Caki2 (cell line): ENCODE data around the gene TXNRD2. TPM values are rescaled to one million over a fixed set of nuclear protein-coding genes. Genes with fewer than 3 reads are reported as not detected.

Experiments
- DNase-seq: peaks from one replicate; pipeline ENCODE4 v3.0.0-alpha.2; 2015; ENCODE audit warnings: low read depth
- in situ Hi-C: cut with HindIII; loops from 2 replicates; pipeline ENCODE4 v1.10.0; 2016; ENCODE audit warnings: low sequenced_read_pairs, low pct_unique_long_range_greater_than_20kb, mixed read lengths
- total RNA-seq: library from RNA; depleted of rRNA; stranded (reverse); fragments of >200 nt; shearing (Covaris generic); gene quantifications from 2 replicates; pipeline ENCODE4 v1.2.3, GENCODE V29; 2014; ENCODE audit warnings: low replicate concordance

Gene TXNRD2
- total RNA-seq, 1 experiment from 2014 or later = 54.5 TPM

DNA sequence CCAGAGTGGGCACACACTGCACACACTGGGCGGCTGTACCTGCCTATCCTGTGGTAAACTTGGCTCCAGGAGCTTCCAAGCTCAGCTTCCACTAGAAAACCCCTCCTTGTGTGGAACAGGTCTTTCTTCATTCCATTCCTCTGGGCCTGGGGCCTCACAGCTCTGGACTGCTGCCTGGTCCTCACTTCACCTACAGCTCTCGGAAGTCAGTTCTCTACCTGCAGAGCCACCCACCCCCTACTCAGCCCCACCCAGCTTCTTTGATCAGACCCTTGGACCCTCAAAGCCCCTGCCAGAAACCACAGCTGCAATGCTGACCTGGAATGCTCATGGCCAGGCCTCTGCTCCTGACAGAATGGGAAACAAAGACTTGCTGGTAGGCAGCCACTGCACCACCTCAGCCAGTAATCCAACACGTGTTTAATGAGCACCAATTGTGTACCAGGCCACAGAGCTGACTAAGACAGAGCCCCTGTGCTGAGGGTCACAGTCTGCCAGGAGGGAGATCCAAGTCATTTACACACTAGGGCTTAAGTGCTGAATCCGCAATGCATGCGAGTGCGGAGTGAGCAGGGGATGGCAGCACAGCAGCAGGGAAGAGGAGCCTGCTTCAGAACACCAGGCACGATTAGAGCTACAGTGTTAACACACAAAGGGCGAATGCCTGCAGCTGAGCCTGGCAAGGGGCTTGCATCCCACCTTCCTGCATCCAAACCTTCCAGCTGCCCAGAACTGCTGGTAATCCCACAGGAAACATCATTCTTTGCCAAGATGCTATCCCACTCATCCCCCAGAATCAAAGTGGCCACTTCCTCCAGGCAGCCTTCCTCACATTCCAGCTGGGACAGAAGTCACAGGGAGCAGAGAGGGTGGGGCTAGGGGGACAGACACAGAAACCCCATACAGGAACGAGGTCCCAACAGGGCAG is 91.5 kb downstream of the TXNRD2 start:
- DNase-seq = no peak
- in situ Hi-C loops = no loop called here

DNA sequence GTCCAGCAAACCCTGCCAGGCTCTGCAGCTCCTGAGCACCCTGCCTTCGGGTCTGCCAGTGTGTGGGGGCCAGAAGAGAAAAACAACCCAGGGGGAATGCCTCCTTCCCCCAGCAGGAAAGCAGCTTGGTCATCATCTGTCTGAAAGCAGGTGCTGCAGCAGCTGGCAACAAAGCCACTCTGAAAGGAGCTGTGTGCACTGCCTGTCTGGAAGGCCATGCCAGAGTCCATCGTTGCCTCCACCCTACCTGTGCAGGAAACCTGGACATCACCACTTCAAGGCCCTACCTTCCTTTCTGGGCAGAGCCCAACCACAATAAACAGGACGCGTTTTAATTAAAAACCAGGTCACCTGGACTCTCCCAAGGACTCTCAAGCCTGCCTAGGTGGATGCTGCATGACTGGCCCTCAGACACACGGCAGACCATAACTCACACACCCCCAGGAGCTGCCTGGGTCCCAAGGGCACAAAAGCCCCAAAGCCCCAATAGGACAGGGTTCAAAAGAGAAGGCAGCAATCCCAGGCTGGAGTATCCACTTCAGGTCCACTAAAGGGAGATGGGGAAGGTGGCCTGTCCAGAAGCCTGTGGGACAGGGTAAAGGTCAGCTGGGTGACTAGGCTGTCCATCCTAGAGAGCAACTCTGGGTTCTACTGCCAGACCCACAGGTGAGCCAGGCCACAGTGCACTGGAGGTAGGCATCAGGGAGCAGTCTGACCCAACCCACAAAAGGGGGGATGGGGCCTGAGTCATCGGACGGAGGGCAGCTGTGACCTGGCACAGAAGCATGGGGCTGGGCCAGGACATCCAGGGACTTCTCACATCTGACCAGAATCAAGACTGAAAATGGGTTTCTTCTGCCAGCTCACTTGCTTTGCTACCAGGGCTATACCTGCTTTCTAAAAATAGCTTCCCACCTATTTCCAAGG is 93.1 kb downstream of the TXNRD2 start:
- peak; percentile 52 for DNase-seq
- in situ Hi-C loops = no loop called here

DNA sequence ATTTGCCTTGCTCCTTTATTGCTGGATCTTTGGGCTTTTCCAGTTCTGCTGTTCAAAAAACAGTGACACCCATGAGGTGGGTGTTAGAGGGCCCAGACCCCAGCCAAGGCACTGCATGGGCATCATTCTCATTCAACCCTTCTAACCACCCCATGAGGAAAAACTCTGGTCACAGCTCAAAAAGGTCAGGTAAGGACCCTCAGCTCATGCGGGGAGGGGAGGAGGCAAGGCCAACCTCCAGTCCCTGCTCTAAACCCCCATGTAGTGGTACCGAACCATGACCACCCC is 94.3 kb downstream of the TXNRD2 start:
- no peak for DNase-seq
- in situ Hi-C loops = no loop called here

DNA sequence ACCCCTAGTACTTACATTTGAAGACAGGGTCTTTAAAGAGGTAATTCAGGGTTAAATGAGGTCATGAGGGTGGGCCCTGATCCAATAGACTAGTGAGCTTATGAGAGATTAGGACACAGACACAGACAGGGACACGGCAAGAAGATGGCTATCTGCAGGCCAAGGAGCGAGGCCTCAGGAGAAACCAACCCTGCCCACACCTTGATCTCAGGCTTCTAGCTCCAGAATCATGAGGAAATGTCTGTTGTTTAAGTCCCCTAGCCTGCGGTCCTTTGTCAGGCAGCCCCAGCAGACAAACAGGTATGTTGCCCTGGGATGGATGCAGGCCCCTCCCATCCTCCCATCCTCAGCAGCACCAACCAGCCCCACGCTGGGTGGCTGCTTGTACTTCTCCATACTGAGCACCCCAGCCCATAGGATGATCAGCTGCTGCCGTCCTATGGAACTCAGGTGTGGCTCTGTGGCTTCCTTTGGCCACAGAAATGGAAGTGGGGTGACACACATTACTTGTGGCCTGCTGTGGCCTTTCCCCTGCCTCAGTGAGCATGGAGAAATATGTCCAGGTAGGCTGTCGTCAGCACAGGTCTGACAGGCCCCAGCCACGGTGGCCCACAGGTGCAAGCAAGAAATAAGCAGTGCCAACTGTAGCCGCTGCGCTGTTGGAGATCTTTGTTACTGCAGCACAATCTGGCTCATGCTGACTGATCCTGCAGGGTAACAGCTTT is 94.8 kb downstream of the TXNRD2 start:
- in situ Hi-C loops = no loop called here
- no peak for DNase-seq

DNA sequence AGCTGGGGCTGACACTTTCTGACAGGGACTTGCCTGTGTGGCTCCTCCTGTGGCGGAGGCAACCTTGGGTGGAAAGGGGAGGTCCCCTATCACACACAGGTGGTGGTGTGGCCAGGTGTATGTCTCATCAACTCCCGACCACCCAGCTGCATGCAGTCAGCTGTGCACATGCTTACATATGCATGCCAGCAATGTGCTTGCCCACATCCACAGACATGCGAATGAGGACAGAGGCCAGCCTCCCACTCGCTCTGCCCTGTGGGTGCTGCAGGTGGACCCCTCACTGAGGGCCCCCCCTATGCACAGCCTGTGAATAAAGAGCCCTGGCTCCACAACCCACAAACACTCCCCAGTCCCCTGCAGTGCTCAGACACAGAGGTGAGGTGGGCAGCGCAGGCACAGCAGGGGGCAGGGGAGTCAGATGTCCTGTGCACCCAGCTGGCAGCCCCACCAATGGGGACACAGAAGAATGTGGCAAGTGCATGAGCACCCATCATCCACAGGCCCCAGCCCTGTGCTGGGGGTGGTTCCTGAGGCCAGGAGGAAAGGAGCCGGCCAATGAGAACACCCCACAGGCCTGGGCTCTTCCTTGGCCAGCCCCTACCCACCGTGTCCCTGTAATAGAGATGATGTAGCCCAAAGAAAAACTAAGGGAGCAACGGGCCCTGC is 96.4 kb downstream of the TXNRD2 start:
- DNase-seq = no peak
- in situ Hi-C loops = no loop called here

DNA sequence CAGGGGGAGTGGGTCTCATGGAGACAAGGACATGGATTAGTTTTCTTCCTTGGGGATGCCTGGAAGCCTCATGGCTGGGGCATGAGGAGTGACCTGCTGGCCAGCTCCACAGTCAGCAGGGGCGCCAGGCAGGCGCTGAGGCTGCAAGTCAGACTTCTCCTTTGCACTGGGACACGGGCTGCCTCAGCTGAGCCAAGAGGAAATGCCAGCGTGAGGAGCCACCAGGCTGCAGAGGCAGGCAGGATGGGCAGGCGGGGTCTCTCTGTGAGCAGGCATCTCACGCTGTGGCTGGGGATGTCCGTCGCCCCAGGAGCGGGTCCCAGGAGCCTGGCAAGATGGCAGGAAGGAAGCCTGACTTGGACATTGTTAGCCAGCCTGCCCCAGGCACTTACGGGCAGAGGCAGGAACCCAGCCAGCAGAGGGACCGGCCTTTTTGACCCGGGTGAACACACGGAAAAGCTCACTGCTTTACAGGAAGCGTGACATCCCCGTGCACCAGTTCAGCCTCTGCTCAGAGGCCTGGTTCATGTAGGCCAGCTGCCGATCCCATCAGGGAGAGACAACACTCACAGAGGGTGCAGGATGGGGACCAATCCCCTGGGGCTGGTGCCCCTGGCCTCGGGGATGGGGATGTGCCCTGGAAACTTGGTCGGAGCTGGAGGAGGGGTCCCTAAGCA is 97.1 kb downstream of the TXNRD2 start:
- in situ Hi-C loops = no loop called here
- no peak for DNase-seq

DNA sequence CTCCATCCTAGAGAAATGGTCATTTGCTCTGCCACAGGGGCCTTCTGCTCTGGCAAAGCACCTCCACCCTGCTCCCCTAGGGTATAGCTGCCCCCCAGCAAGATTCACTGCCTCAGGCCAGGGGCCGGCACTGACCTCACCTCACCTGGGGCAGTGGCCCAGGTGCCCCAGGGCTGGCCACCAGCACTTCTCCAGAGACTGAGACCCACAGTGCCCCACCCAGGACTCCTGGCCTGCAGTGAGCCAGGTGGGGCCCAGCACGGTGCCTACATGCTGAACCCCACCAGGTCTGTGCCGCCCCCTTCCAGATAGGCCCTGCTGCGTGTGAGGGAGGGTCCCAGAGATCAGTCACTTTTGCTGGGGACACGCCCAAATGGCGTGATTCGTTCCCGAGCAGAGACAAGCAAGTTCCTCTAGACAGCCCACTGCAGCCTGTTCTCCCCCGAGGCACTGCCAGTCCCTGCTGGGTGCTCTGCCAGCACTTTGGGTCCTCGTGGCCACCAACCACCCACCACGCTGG is 97.7 kb downstream of the TXNRD2 start:
- in situ Hi-C loops = no loop called here
- DNase-seq = no peak

DNA sequence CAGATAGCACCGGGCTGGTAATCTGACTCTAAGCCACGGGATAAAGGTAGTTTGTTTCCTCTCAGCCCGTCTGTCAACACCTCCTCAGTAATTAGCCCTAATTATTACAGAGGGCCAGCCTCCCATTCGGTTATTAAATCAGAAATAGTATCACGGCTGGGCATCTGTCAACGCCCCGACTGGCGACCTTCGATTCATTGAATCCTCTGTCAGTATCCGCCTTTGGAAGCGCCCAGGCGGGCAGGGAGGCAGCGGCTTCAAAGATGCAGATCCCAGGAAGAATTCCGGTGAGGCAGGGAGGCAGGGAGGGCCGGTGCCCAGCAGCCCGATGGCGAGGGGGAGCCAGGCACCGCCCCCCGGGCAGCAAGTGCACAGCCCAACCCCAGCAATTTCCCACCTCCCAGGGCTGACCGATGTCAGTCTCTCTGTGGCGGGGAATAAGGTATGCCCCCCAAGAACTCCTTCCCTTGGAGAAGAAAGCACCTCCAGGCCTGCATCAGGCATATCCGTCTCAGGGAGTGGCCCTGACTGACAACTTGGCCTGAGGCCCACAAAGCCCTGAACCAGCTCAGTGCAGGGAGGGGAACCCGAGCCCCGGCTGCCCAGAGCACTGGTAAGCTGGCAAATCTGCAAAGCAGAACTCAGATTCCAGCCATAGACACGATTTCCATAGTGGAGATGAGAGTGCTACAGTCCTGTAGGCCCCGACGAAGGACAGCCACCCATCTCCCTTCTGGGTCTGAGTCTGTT is 98.3 kb downstream of the TXNRD2 start:
- no peak for DNase-seq
- in situ Hi-C loops = no loop called here

DNA sequence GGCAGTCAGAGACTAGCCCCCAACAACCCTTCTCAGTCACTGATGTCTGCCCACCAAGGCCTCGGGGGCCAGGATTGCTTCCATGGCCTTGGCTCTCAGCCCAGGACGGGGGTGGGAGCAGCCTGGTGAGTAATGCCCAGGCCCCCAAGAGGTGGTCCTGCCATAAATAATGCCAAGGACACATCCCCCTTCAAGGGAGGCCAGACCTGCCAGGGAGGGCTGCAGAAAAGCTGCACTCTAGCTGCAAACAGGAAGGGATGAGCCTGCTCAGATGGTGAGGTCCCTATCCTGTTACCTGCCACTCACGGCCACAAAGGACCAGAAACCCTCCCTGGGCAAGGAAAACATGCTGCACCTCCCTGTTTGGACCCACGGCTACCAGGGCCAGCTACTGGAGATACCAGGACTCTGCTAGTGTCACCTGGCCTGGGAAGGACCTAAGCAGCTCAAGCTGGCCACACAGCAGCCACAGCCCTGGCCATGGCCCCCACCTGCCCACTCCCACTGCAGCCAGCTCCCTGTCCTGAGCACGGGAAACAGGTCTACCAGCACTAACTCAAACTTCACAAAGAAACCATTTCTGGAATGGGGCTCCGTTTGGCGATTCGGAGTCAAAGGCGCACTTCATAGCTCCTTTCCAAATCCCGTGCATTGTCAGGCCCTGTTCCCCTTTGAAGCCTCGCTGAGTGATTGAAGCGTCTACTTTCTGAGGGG is 99.1 kb downstream of the TXNRD2 start:
- in situ Hi-C loops = no loop called here
- DNase-seq = no peak

DNA sequence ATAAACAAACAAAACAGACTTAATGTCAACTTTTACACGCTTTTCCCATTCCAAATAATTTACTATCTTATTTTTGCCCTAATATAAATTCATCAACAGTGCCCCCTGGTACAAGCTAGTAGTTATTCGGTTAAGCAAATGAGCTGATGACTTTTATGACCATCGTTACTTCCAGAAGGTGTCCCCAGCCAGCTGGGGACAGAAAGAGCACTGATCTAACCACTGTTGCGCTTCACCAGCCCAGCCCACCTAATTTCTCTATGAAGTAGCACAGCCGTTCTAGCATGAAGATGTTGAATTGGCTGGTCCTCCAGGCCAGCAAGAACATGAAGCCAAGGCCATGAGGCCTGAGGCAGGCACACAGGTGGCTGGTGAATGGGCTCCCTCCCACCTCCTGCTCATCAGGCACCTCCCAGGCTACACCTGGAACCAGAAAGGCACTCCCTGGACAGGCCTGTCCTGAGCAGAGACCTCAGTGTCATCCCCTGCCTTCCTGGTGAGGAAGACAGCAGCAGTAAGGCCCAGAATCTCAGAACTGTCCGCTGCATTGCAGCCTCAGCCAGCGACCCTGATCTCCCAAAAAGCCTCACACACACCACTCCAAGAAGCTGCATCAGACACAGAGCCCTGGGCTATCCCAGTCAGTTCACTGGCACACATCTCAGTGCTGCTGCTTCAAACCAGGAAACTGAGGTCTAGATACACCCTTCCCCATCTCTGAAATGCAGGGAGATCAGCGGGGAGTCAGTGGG is 99.8 kb downstream of the TXNRD2 start:
- in situ Hi-C loops = no loop called here
- DNase-seq = no peak

DNA sequence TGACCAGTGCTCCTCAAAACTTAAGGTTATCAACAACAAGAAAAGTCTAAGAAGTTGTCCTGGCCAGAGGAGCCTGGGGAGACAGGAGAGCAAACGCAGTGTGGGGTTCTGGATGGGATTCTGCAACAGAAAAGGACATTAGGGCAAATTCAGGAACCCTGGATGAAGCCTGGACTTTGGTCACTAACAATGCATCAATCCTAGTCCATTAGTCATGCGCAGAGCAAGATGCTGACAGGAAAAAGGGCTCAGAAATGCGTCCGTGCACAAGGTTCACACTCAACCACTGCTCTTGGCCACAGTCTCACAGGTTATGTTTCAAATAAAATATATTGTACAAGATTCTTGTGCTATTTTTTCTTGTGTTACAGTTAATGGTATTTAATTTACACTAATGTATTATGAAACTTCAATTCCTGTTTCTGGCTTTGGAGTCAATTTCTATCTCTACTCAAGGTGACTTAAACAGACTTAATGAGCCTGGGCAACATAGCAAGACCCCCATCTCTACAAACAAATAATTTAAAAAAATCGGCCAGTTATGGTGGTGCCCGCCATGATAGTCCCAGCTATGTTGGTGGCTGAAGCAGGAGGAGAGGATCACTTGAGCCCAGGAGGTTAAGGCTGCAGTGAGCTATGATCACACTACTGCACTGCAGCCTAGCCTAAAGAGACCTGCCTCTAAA is 100.5 kb downstream of the TXNRD2 start:
- DNase-seq = no peak
- in situ Hi-C loops = no loop called here

DNA sequence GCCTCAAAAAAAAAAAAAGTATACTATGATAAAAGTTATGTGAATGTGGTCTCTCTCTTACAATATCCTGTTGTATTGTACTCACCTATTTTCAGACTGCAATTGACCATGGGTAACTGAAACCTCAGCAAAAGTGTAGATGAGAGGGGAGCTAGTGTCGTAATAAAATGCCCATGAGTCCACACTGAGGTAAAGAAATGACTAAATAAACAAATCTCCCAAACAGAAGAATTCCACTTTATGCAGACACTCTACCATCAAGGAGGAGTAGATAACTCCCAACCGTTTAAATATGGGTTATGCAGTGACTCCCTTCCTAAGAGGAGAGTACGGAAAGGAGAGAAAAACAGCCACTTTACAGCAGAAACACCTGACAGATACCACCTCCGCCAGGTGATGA is 101.6 kb downstream of the TXNRD2 start:
- DNase-seq = no peak
- in situ Hi-C loops = no loop called here

DNA sequence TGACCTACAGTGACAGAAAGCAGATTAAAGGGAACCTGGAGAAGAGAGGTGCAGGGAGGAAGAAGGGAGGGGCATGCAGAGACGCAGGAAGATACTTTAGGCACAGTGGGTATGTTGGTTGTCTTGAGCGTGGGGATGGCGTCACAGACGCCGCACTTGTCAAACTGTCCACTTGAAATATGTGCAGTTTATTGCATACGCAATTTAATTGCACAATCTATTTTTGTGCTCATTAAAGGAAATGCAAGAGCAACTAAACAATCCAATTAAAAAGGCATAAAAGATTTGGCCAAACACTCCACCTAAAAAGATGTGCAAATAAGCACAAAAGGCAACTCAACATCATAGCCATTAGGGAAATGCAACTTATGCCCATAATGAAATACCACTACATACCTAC is 103.7 kb downstream of the TXNRD2 start:
- no peak for DNase-seq
- in situ Hi-C loops = loop anchor here (10.0 kb wide), 1 partner anchor 83 kb away; no protein-coding TSS in a partner anchor

DNA sequence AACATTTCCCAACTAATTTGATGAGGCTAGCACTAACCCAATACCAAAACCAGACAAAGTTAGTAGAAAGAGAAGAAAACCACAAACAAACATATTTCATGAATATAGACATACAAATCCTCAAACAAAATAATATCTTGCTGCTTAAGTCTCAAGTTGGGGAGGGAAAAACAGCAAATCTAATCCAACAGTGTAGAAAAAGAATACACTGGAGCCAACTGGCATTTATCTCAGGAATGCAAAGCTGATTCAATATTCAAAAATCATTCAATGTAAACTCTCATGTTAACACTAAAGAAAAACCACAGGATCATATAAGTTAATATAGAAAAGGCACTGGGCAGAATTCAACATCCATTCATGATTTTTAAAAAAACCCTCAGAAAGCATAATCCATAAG is 105.1 kb downstream of the TXNRD2 start:
- in situ Hi-C loops = loop anchor here (10.0 kb wide), 1 partner anchor 82 kb away; no protein-coding TSS in a partner anchor
- no peak for DNase-seq

DNA sequence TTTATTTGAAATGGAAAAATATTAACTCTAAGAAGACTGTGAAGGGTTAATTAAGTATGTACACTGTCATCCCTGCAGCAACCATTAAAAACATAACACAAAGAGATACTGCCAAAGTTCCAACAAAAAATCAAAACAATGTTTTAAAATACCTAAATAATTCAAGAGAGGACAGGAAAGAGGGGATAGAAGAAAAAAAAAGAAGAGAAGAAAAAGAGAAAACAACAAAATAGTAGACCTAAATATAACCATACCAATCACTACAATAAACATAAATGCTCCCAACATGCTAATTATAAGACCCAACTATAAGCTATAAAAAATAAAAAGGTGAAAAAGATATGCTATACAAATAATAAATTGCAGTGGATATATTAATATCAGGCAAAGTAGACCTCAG is 107.0 kb downstream of the TXNRD2 start:
- DNase-seq = no peak
- in situ Hi-C loops = loop anchor here (10.0 kb wide), 1 partner anchor 80 kb away; no protein-coding TSS in a partner anchor
